GM23338 (cell line): ENCODE measurements around the gene MEF2D. TPM values are rescaled to one million over a fixed set of nuclear protein-coding genes. Genes with fewer than 3 reads are reported as not detected.

ENCODE experiments used
- ATAC-seq: fragments of 200-7000 bp; cut with Tn5 transposase; 3 replicates; pipeline ENCODE4 v1.9.1; 2020
- DNase-seq: peaks from one replicate; pipeline ENCODE4 v3.0.0-alpha.2; 2015; ENCODE audit warnings: low spot score
- H2AFZ ChIP-seq: fragments of 200-600 bp; sonication (generic); 2 replicates; pipeline ENCODE4 v1.8.0; 2016; ENCODE audit warnings: antibody characterized with exemption, mild to moderate bottlenecking, moderate library complexity
- H3F3A ChIP-seq: fragments of 200-600 bp; sonication (generic); replicated peaks from 2 replicates; pipeline ENCODE4 v1.8.0; 2017; ENCODE audit warnings: antibody characterized with exemption, mixed run types, low read depth
- H3K27ac ChIP-seq: fragments of 200-600 bp; sonication (generic); 2 replicates; pipeline ENCODE4 v1.6.1; 2016; ENCODE audit warnings: low read depth
- H3K27me3 ChIP-seq: fragments of 200-600 bp; sonication (generic); 2 replicates; pipeline ENCODE4 v1.8.0; 2016; ENCODE audit warnings: mild to moderate bottlenecking, mixed run types, moderate library complexity; ENCODE audit not compliant: insufficient read depth
- H3K36me3 ChIP-seq: fragments of 200-600 bp; sonication (generic); 2 replicates; pipeline ENCODE4 v1.8.0; 2016; ENCODE audit warnings: mild to moderate bottlenecking; ENCODE audit not compliant: insufficient read depth
- H3K4me1 ChIP-seq: fragments of 200-600 bp; sonication (generic); 2 replicates; pipeline ENCODE4 v1.8.0; 2016; ENCODE audit warnings: mild to moderate bottlenecking, moderate library complexity; ENCODE audit not compliant: insufficient read depth
- H3K4me2 ChIP-seq: fragments of 200-600 bp; sonication (generic); 2 replicates; pipeline ENCODE4 v1.7.1; 2017; ENCODE audit warnings: mixed run types
- H3K4me3 ChIP-seq: fragments of 200-600 bp; sonication (generic); 2 replicates; pipeline ENCODE4 v1.6.1; 2016; ENCODE audit warnings: mixed run types
- H3K79me2 ChIP-seq: fragments of 200-600 bp; sonication (generic); replicated peaks from 2 replicates; pipeline ENCODE4 v1.8.0; 2017; ENCODE audit warnings: mild to moderate bottlenecking; ENCODE audit not compliant: insufficient read depth
- H3K9me2 ChIP-seq: fragments of 200-600 bp; sonication (generic); 2 replicates; pipeline ENCODE4 v1.8.0; 2017; ENCODE audit not compliant: insufficient read depth
- H4K20me1 ChIP-seq: fragments of 200-600 bp; sonication (generic); replicated peaks from 2 replicates; pipeline ENCODE4 v1.8.0; 2017; ENCODE audit warnings: mild to moderate bottlenecking; ENCODE audit not compliant: insufficient read depth
- H3K27ac Mint-ChIP-seq: 2 replicates; pipeline ENCODE4 v1.8.0; 2020; ENCODE audit warnings: inconsistent platforms, mild to moderate bottlenecking, moderate library complexity, mixed read lengths
- H3K27me3 Mint-ChIP-seq: 3 replicates; pipeline ENCODE4 v1.8.0; 2022; ENCODE audit warnings: low read depth, mild to moderate bottlenecking, moderate library complexity, mixed read lengths, inconsistent platforms; ENCODE audit not compliant: insufficient read depth, poor library complexity
- H3K36me3 Mint-ChIP-seq: 3 replicates; pipeline ENCODE4 v1.8.0; 2021; ENCODE audit warnings: low read depth, mild to moderate bottlenecking, inconsistent platforms, moderate library complexity, mixed read lengths
- H3K4me1 Mint-ChIP-seq: 3 replicates; pipeline ENCODE4 v1.8.0; 2020; ENCODE audit warnings: mild to moderate bottlenecking, inconsistent platforms, mixed read lengths
- H3K4me3 Mint-ChIP-seq: 3 replicates; pipeline ENCODE4 v1.8.0; 2021; ENCODE audit warnings: moderate library complexity, mild to moderate bottlenecking, inconsistent platforms, mixed read lengths
- H3K9me3 Mint-ChIP-seq: 3 replicates; pipeline ENCODE4 v1.8.0; 2020; ENCODE audit warnings: moderate library complexity, mild to moderate bottlenecking, inconsistent platforms, mixed read lengths
- CREB1 ChIP-seq: fragments of 250-450 bp; sonication (Bioruptor Pico); IDR thresholded peaks from 2 replicates; pipeline ENCODE4 v1.5.0; 2020; ENCODE audit warnings: low read depth, mild to moderate bottlenecking, moderate library complexity
- ETS1 ChIP-seq: IDR thresholded peaks from 2 replicates; pipeline ENCODE4 v1.6.1; 2016; ENCODE audit warnings: antibody characterized with exemption
- EZH2 ChIP-seq: fragments of 200-600 bp; sonication (generic); IDR thresholded peaks from one replicate; pipeline ENCODE4 v1.8.0; 2017; ENCODE audit warnings: antibody characterized with exemption, mild to moderate bottlenecking, low read depth; ENCODE audit not compliant: unreplicated experiment
- EZH2phosphoT487 ChIP-seq: fragments of 200-600 bp; sonication (generic); IDR thresholded peaks from one replicate; pipeline ENCODE4 v1.8.1; 2018; ENCODE audit warnings: antibody characterized with exemption; ENCODE audit not compliant: unreplicated experiment
- JUNB ChIP-seq: IDR thresholded peaks from one replicate; pipeline ENCODE4 v1.6.1; 2016; ENCODE audit warnings: antibody characterized with exemption; ENCODE audit not compliant: unreplicated experiment
- NANOG ChIP-seq: IDR thresholded peaks from 2 replicates; pipeline ENCODE4 v1.6.1; 2016; ENCODE audit warnings: antibody characterized with exemption, borderline replicate concordance
- POLR2AphosphoS5 ChIP-seq: IDR thresholded peaks from 2 replicates; pipeline ENCODE4 v1.6.1; 2016; ENCODE audit warnings: antibody characterized with exemption, low read depth
- REST ChIP-seq: IDR thresholded peaks from one replicate; pipeline ENCODE4 v1.6.1; 2018; ENCODE audit warnings: antibody characterized with exemption; ENCODE audit not compliant: unreplicated experiment
- STAT1 ChIP-seq: IDR thresholded peaks from one replicate; pipeline ENCODE4 v1.6.1; 2016; ENCODE audit warnings: antibody characterized with exemption; ENCODE audit not compliant: unreplicated experiment
- ZNF114 ChIP-seq: fragments of 250-450 bp; sonication (Bioruptor Pico); IDR thresholded peaks from 2 replicates; pipeline ENCODE4 v1.5.0; 2020; ENCODE audit warnings: mild to moderate bottlenecking, moderate library complexity
- ZNF331 ChIP-seq: fragments of 250-450 bp; sonication (Bioruptor Pico); IDR thresholded peaks from 2 replicates; pipeline ENCODE4 v1.5.0; 2020; ENCODE audit warnings: low read depth, mild to moderate bottlenecking, moderate library complexity
- polyA plus RNA-seq: library from polyadenylated mRNA; unstranded; fragments of >200 nt; fragmentation: Nextera tagmentation; extraction: Ambion mirVana; gene quantifications from 2 replicates; pipeline ENCODE4 v1.2.1, GENCODE V29; 2016
- total RNA-seq: library from RNA; depleted of rRNA; stranded (reverse); fragments of >200 nt; shearing (Covaris generic); gene quantifications from 2 replicates; pipeline ENCODE4 v1.2.3, GENCODE V29; 2014

Gene MEF2D
- total and polyA plus RNA-seq, 2 experiments from 2014 or later = 10.6 to 15.5 TPM

GRCh38 chr1:156421939-156422601 lies 78.5 kb downstream of the MEF2D start:
- H4K20me1 ChIP-seq = peaks cover 9% of the 10 kb centered on the region; the same call in 1 of the 2 replicates
- Mint-ChIP-seq H3K9me3 (no peaks in the 10 kb centered on the region), H3K4me3 (peak overlapping the region; percentile 72), H3K36me3 (no peaks in the 10 kb centered on the region), H3K4me1 (peaks cover 36% of the 10 kb centered on the region), H3K27ac (peak overlapping the region; percentile 72), H3K27me3 (peaks cover 77% of the 10 kb centered on the region)
- peaks cover 36% of the 10 kb centered on the region for H3K4me1 ChIP-seq
- H3K27ac ChIP-seq = no peak overlapping the region
- peaks cover 98% of the 10 kb centered on the region for H3K27me3 ChIP-seq
- peak overlapping the region; percentile 66 for H3K4me3 ChIP-seq
- ATAC-seq (peak; percentile 12), DNase-seq (peak; percentile 82)
- H3K4me2 ChIP-seq = peak overlapping the region; percentile 90
- peaks cover 28% of the 10 kb centered on the region for H3F3A ChIP-seq
- H3K9me2 ChIP-seq = no peaks in the 10 kb centered on the region
- no peaks in the 10 kb centered on the region for H3K79me2 ChIP-seq
- H3K36me3 ChIP-seq = no peaks in the 10 kb centered on the region
- TF ChIP-seq EZH2 (peak; percentile 43), ETS1 (no peak)
- H2AFZ ChIP-seq = peak overlapping the region; percentile 80

GRCh38 chr1:156421062-156421938 lies 79.3 kb downstream of the MEF2D start:
- Histone ChIP-seq H3K36me3 (no peaks in the 10 kb centered on the region), H3K79me2 (no peaks in the 10 kb centered on the region), H3K4me3 (peak overlapping the region; percentile 66), H4K20me1 (peaks cover 9% of the 10 kb centered on the region; the same call in 1 of the 2 replicates), H3F3A (peaks cover 28% of the 10 kb centered on the region), H3K4me1 (peaks cover 36% of the 10 kb centered on the region), H3K27me3 (peaks cover 98% of the 10 kb centered on the region), H3K9me2 (no peaks in the 10 kb centered on the region), H2AFZ (peak overlapping the region; percentile 86), H3K4me2 (peak overlapping the region; percentile 90), H3K27ac (no peak overlapping the region)
- peak overlapping the region; percentile 72; the same call in 1 of the 2 replicates for H3K27ac Mint-ChIP-seq
- H3K4me3 Mint-ChIP-seq = peak overlapping the region; percentile 74
- peaks cover 36% of the 10 kb centered on the region for H3K4me1 Mint-ChIP-seq
- ATAC-seq = peak; percentile 83
- H3K9me3 Mint-ChIP-seq = no peaks in the 10 kb centered on the region
- peaks cover 72% of the 10 kb centered on the region for H3K27me3 Mint-ChIP-seq
- peak; percentile 98 for DNase-seq
- H3K36me3 Mint-ChIP-seq = no peaks in the 10 kb centered on the region
- peak; percentile 96 for TF ChIP-seq CREB1 (CRISPR knock-in tag)
- no peak for TF ChIP-seq NANOG
- no peak for TF ChIP-seq REST
- TF ChIP-seq ZNF331 (CRISPR knock-in tag) = no peak
- TF ChIP-seq ZNF114 (CRISPR knock-in tag) = no peak
- peak; percentile 37; the same call in 1 of the 2 replicates for TF ChIP-seq POLR2AphosphoS5
- no peak for TF ChIP-seq EZH2
- TF ChIP-seq EZH2phosphoT487 = no peak
- no peak for TF ChIP-seq ETS1
- no peak for TF ChIP-seq STAT1
- TF ChIP-seq JUNB = no peak
